GM12878 (cell line): Measurements from ENCODE around the gene SLC12A7. TPM values are rescaled to one million over a fixed set of nuclear protein-coding genes. Genes with fewer than 3 reads are reported as not detected.

Source experiments
- ATAC-seq: fragments of 200-7000 bp; cut with Tn5 transposase; 3 replicates; pipeline ENCODE4 v1.9.1; 2020; ENCODE audit warnings: mild to moderate bottlenecking, moderate library complexity
- BruUV-seq: library from RNA; stranded (reverse); fragments of 400-500 nt; replicated peaks from 2 replicates; lab custom pipeline; 2021; lab: Mats Ljungman, UMichigan
- CTCF ChIA-PET: fragments of 300-600 bp; sonication (Branson Sonifier 250); formaldehyde crosslinking; extraction: SDS; loops from one replicate; lab custom pipeline; 2021; ENCODE audit warnings: inconsistent platforms; lab: Yijun Ruan, JAX
- POLR2A ChIA-PET: fragments of 350-600 bp; formaldehyde crosslinking; extraction: SDS; loops from one replicate; lab custom pipeline; 2021; ENCODE audit warnings: inconsistent platforms; lab: Charles Lee
- RAD21 ChIA-PET: fragments of 300-600 bp; sonication (Branson Sonifier 250); formaldehyde crosslinking; loops from one replicate; lab custom pipeline; 2023; ENCODE audit warnings: antibody characterized with exemption; ENCODE audit not compliant: unreplicated experiment; lab: Charles Lee
- SMC1A ChIA-PET: fragments of 300-600 bp; sonication (Branson Sonifier 250); formaldehyde crosslinking; loops from one replicate; lab custom pipeline; 2023; ENCODE audit not compliant: unreplicated experiment, uncharacterized antibody; lab: Charles Lee
- DNase-seq: peaks from one replicate; pipeline ENCODE4 v3.0.0-alpha.2; 2011; ENCODE audit warnings: low read depth, low spot score
- FAIRE-seq: peaks from 3 replicates; lab custom pipeline; 2011; peaks lifted over from hg19 to GRCh38; lab: Jason Lieb, UNC
- H2AFZ ChIP-seq: 2 replicates; pipeline ENCODE4 v1.6.0; 2011; ENCODE audit warnings: low read depth, low read length, control low read depth; ENCODE audit not compliant: control insufficient read depth
- H3K27ac ChIP-seq: 2 replicates; pipeline ENCODE4 v1.5.1; 2011; ENCODE audit warnings: control low read depth; ENCODE audit not compliant: control insufficient read depth, insufficient read depth
- H3K27me3 ChIP-seq, 2 experiments: replicated peaks in 1 of 2; 2 replicates each; pipeline versions ENCODE4 v1.6.0 to v1.6.1; 2011; ENCODE audit warnings: low read length in 1 of 2; ENCODE audit not compliant: control insufficient read depth in 2 of 2, insufficient read depth in 2 of 2
- H3K36me3 ChIP-seq, 2 experiments: 2 replicates each; pipeline ENCODE4 v1.5.1; 2011; ENCODE audit warnings: low read length in 1 of 2; ENCODE audit not compliant: control insufficient read depth in 2 of 2, insufficient read depth in 2 of 2
- H3K4me1 ChIP-seq: 2 replicates; pipeline ENCODE4 v1.6.1; 2011; ENCODE audit warnings: mild to moderate bottlenecking, low read length, moderate library complexity, mixed read lengths; ENCODE audit not compliant: control insufficient read depth, insufficient read depth
- H3K4me2 ChIP-seq: 2 replicates; pipeline ENCODE4 v1.6.0; 2011; ENCODE audit warnings: control low read depth; ENCODE audit not compliant: control insufficient read depth, insufficient read depth
- H3K4me3 ChIP-seq: fragments of 200-600 bp; sonication (generic); 2 replicates; pipeline ENCODE4 v1.5.1; 2016
- H3K79me2 ChIP-seq: 2 replicates; pipeline ENCODE4 v1.6.0; 2011; ENCODE audit warnings: low read length; ENCODE audit not compliant: control insufficient read depth, insufficient read depth
- H3K9ac ChIP-seq: 2 replicates; pipeline ENCODE4 v1.8.0; 2011; ENCODE audit warnings: low read length, control low read depth, mixed read lengths; ENCODE audit not compliant: control insufficient read depth, insufficient read depth
- H3K9me3 ChIP-seq: replicated peaks from 3 replicates; pipeline ENCODE4 v1.5.1; 2011; ENCODE audit warnings: mild to moderate bottlenecking, low read length; ENCODE audit not compliant: control insufficient read depth, insufficient read depth
- H4K20me1 ChIP-seq: 2 replicates; pipeline ENCODE4 v1.6.0; 2011; ENCODE audit not compliant: control insufficient read depth, insufficient read depth
- BACH1 ChIP-seq: fragments of 450-650 bp; IDR thresholded peaks from 2 replicates; pipeline ENCODE4 v1.6.1; 2017; ENCODE audit warnings: mild to moderate bottlenecking, borderline replicate concordance
- WGBS: methylation state at CpG from one replicate; pipeline ENCODE4 v1.1.6; 2016; ENCODE audit warnings: low lambda C conversion rate; ENCODE audit not compliant: insufficient replicate concordance, insufficient coverage; ENCODE audit errors: missing lambda C conversion rate; 5-methylcytosine and 5-hydroxymethylcytosine counted together
- in situ Hi-C: fragments of 300-500 bp; cut with MboI; formaldehyde crosslinking; loops from 9 replicates; pipeline ENCODE4 v1.14.3; 2018; ENCODE audit warnings: mixed read lengths
- intact Hi-C: fragments of 100-400 bp; cut with micrococcal nuclease; formaldehyde crosslinking; loops from one replicate; pipeline ENCODE4 v1.14.2; 2022; ENCODE audit not compliant: unreplicated experiment
- polyA plus RNA-seq, 11 experiments: library from polyadenylated mRNA; depleted of rRNA in 4 of 11; unstranded in 6 of 11; stranded (reverse) in 5 of 11; fragments of >200 nt; fragmentation: Nextera tagmentation in 4 of 11; fragmentation: Illumina TruSeq in 1 of 11; extraction: Ambion mirVana in 4 of 11; extraction: Trizol in 1 of 11; gene quantifications; 1 replicate in 1 of 11; 2 replicates in 10 of 11; pipeline versions ENCODE4 v1.2.1 to v1.2.3, GENCODE V29; 2011 to 2016; ENCODE audit warnings: inconsistent platforms in 2 of 11, missing spikeins in 2 of 11, low read depth in 1 of 11
- total RNA-seq, 4 experiments: library from RNA; depleted of rRNA in 3 of 4; stranded (reverse); fragments of >200 nt in 3 of 4; fragmentation: Illumina TruSeq in 1 of 4; extraction: Trizol in 1 of 4; gene quantifications; 2 replicates each; pipeline versions ENCODE4 v1.2.1 to v1.2.3, GENCODE V29; 2013 to 2021
- TF ChIP-seq, protein P1 (sequence below): fragments of 150-350 bp; IDR thresholded peaks from 2 replicates; pipeline ENCODE4 v1.6.1; 2016; ENCODE audit warnings: low read depth, low read length

The SLC12A7 gene
- total and polyA plus RNA-seq, 10 of the 15 experiments (the other 5 are each of a cell fraction or from before 2014, with no cell fraction given): 0.10 to 10.0 (median 2.9) TPM

DNA sequence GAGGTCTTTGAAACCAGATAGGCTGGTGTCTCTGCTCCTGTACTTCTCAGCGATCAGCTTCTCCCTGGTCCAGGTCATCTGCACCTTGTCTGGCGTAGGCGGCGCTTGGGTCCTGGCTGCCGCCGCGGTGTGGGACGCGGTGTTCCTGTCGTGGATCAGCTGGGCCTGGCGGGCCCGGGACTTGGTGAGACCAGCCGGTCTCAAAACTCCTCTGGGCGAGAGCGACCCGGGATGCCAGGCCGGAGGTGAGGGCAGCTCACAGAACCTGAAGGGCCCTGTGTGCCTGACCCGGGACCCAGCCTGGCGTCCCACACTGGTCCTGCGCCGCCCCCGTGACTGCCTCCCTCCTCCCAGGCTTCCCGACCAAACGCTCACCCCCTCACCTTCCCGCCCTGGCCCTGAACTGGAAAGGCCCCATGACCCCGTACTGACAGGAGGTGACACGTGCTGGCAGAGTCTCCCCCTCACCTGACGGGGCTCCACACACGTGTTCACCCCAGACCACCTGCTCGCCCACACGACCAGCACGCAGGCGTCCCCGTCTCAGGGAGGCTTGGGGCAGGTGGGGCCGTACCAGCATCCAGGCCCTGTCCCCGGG, 54.3 kb downstream of the SLC12A7 start:
- DNase-seq: no peak
- POLR2A ChIA-PET: no interaction called here
- CTCF ChIA-PET: no interaction called here
- H3K4me3 ChIP-seq: no peak overlapping the region
- no peak overlapping the region for H3K27ac ChIP-seq
- no peaks in the 10 kb centered on the region for H3K27me3 ChIP-seq
- no peak overlapping the region for H3K4me2 ChIP-seq
- no peaks in the 10 kb centered on the region for H4K20me1 ChIP-seq
- no peak overlapping the region for H2AFZ ChIP-seq
- TF ChIP-seq BACH1: no peak
- TF ChIP-seq, protein P1, sequence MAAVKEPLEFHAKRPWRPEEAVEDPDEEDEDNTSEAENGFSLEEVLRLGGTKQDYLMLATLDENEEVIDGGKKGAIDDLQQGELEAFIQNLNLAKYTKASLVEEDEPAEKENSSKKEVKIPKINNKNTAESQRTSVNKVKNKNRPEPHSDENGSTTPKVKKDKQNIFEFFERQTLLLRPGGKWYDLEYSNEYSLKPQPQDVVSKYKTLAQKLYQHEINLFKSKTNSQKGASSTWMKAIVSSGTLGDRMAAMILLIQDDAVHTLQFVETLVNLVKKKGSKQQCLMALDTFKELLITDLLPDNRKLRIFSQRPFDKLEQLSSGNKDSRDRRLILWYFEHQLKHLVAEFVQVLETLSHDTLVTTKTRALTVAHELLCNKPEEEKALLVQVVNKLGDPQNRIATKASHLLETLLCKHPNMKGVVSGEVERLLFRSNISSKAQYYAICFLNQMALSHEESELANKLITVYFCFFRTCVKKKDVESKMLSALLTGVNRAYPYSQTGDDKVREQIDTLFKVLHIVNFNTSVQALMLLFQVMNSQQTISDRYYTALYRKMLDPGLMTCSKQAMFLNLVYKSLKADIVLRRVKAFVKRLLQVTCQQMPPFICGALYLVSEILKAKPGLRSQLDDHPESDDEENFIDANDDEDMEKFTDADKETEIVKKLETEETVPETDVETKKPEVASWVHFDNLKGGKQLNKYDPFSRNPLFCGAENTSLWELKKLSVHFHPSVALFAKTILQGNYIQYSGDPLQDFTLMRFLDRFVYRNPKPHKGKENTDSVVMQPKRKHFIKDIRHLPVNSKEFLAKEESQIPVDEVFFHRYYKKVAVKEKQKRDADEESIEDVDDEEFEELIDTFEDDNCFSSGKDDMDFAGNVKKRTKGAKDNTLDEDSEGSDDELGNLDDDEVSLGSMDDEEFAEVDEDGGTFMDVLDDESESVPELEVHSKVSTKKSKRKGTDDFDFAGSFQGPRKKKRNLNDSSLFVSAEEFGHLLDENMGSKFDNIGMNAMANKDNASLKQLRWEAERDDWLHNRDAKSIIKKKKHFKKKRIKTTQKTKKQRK: no peak
- no TSS peak for BruUV-seq
- WGBS: 59% methylated on average over 30 of the region's 36 CpGs
- no peaks in the 10 kb centered on the region for H3K4me1 ChIP-seq
- SMC1A ChIA-PET: no interaction called here
- no peak for ATAC-seq
- H3K9me3 ChIP-seq: no peaks in the 10 kb centered on the region
- intact Hi-C loops: no loop called here
- RAD21 ChIA-PET: no interaction called here
- no peak overlapping the region for H3K9ac ChIP-seq
- no peaks in the 10 kb centered on the region; a peak in 1 of 4 replicates for H3K36me3 ChIP-seq
- H3K79me2 ChIP-seq: no peaks in the 10 kb centered on the region
- in situ Hi-C loops: no loop called here
- FAIRE-seq: no peak
